GM21717 (cell line): ENCODE measurements around the gene UCK1.

Experiments used
- ATAC-seq: cut with Tn5 transposase; IDR thresholded peaks from one replicate; pipeline ENCODE4 v1.9.1; 2021; ENCODE audit warnings: mild to moderate bottlenecking, moderate library complexity; ENCODE audit not compliant: unreplicated experiment

Gene UCK1

DNA sequence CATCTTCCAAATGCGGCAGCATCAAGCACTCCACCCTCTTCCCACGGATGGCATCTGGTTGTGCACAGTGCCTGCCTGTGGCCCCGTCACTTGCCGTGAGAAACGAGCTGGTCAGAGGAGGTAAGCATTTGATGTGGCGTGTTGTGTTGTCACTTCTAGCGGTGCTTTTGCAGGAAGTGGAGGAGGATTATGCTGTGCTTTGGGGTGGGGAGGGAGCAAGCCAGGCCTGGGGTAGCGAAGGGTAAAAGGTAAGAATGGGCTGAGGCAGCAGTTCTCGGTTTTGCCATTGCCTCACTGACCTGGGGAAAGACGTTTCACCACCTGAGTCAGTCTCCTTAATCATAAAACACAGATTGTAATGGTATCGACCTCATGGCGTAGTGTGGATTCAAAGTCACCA lies 30.7 kb downstream of the UCK1 start:
- ATAC-seq: no peak

GRCh38 chr9:131499254-131499767 lies 31.8 kb downstream of the UCK1 start:
- ATAC-seq: no peak

- ATAC-seq: no peak
Observed at GRCh38 chr9:131496844-131497405, 34.1 kb downstream of the UCK1 start.

DNA sequence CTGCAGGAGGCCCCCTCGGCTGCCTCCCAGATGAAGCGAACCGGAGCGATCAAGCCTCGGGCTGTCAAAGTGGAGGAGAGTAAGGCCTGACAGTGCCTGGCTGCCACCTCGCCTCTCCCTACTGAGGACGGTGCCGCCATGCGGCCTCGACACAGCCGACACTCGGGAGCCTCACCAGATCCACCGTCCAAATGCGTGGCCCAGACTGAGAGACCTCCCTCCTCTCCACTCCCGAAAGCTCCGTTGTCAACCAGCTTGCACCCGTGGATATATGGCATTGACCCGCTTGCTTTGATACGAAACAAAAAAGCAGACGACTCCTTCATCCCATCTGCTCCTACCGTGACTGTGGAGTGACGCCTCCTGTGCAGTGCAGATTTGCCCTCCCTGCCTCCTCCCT lies 35.3 kb downstream of the UCK1 start:
- no peak for ATAC-seq

GRCh38 chr9:131494296-131494870 lies 36.7 kb downstream of the UCK1 start:
- no peak for ATAC-seq

DNA sequence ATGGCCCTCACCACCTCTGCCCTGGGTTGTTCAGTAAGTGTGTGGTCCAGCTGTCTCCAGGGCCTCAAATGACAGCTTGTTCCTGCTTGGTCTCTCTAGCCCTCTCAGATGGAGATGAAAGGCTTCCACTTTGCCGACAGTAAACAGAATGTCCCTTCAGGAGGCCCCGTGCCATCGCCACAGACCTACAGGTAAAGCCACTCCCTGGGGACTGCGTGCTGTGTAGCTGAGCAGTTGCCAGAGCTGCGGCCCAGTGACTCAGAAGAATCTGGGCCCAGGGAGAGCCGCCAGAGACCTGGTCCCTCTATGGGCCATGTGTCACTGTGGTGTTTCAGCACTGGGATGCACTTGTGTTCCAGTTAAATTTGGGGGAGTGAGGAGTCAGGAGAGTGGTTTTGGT lies 39.0 kb downstream of the UCK1 start:
- ATAC-seq: no peak

GRCh38 chr9:131491001-131491710 lies 39.9 kb downstream of the UCK1 start:
- no peak for ATAC-seq

DNA sequence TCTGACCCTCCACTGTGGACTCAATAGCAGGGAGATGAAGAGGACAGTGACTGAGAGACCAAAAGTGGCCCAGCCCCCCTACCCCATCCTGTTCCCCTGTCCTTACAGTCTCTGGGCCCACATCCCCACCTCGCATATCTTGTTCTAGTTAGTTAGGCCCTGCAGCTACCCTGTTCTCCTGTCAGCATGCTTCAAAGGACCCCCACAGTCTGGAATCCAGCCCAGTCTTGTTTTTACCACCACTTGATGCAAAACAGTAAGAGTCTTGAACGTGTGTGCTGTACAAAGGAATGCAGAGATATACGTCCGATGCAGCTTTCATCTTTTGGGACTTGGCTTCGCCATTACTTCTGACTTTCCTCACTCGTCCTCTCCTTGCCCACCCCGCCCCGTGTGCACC lies 40.5 kb downstream of the UCK1 start:
- no peak for ATAC-seq

GRCh38 chr9:131487621-131488031 lies 43.4 kb downstream of the UCK1 start:
- no peak for ATAC-seq

DNA sequence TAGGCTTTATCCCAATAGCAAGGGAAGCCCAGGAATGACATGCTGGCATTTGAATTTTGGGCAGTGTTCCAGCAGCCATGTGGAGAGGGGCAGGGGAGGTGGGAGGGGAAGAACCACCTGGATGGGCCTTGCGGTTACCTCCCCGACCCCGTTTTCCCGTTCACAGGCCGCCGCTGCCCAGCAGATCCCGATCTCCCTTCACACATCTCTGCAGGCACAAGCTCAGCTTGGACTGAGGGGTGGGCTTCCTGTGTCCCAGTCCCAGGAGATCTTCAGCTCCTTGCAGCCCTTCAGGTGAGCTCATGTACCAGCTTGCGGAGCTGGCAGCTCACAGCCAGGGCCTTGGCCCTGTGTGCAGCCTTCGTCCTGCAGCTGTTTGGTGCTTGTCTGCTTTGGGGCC lies 44.1 kb downstream of the UCK1 start:
- no peak for ATAC-seq

- ATAC-seq: no peak
Observed at GRCh38 chr9:131485728-131486422, 45.2 kb downstream of the UCK1 start.

DNA sequence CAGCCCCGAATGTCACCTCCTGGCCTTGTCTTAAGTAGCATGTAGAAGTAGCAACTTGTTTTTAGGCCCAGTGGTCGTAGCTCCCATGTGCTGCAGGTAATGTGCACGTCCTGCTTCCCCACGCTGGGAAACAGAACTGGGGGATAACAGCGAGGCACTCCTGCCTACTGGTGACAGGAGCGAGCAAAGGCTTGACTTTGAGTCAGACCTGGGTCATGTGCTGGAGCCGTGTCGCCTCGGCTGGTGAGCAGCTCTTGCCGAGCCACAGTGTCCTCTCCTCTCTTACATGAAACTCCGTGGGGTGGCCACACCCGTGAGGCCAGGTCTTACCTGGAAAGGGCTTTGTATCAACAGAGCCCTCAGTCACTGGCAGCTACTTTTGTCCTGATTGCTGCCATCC lies 45.9 kb downstream of the UCK1 start:
- ATAC-seq: no peak

DNA sequence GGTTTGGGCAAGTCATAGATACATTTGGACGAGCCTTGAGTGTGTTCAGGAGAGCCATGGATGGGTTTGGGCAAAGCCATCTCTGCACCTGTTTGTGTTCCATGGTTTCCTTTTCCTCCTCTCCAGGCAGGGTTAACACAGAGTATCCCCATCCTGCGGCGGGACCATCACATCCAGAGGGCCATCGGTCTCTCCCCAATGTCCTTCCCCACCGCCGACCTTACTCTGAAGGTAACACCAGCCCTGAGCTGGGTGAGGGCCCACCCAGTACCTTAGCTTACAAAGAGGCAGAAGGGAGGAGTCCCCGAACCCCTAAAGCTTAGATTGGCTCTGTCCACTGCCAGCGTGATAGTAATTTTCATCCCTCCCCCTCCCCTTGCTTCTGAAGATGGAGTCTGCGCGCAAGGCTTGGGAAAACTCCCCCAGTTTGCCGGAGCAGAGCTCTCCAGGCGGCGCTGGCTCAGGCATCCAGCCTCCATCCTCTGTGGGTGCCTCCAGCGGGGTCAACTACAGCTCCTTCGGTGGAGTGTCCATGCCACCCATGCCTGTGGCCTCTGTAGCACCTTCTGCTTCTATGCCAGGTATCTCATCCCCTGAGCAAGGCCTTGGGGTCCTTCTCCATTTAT lies 46.4 kb downstream of the UCK1 start:
- ATAC-seq: no peak

- no peak for ATAC-seq
Observed at GRCh38 chr9:131484051-131484445, 47.0 kb downstream of the UCK1 start.

- ATAC-seq: no peak
Observed at GRCh38 chr9:131483319-131484050, 47.6 kb downstream of the UCK1 start.

GRCh38 chr9:131482343-131483006 lies 48.6 kb downstream of the UCK1 start:
- no peak for ATAC-seq

- no peak for ATAC-seq
Observed at GRCh38 chr9:131481441-131482342, 49.4 kb downstream of the UCK1 start.

- ATAC-seq: no peak
Observed at GRCh38 chr9:131480258-131480657, 50.8 kb downstream of the UCK1 start.

- no peak for ATAC-seq
Observed at GRCh38 chr9:131478911-131479310, 52.2 kb downstream of the UCK1 start.
